ENCODE measurements around the gene CFAP46. TPM values are rescaled to one million over a fixed set of nuclear protein-coding genes. Genes with fewer than 3 reads are reported as not detected.

CFAP46 gene
- total and polyA plus RNA-seq, 10 donors: 0.03 to 1.1 (median 0.12) TPM; not detected in 2

DNA sequence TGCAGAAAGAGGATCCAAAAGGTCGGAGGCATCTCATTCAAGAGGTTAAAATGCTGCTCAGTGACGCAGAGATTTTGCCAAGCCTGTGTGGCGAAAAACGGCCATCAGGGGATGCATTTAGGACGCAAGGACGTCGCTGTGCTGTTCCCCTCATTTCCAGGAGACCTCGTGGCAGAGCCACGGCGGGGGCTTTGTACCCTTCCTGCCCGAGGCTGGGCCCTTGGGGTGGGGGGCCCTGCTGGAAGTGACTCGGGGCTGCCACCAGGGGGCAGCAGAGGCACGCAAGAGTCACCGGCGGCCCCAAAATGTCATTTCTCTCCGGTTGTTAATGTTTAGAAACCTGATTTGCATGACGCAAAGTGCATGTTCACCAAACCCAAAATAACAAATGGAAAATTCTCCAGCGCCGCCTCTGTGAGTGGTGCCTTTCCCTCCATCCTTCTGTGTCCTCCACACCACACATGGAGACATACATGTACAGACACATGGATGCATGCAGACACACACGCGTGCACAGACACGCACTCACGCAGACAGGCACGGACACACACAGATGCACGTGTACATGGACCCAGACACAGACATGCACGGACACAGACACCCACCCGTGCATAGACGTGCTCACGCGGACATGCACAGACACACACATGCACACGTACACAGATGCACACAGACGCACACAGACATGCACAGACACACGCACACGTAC is 105.4 kb downstream of the CFAP46 start:
- peak; percentile 82 for DNase-seq
- Histone ChIP-seq H3K4me3 (no peak overlapping the region), H3K36me3 (no peaks in the 10 kb centered on the region), H3K27ac (no peak overlapping the region), H3K9me3 (peaks cover 0 to 13% (median 10%) of the 10 kb centered on the region in 8 donors), H3K4me1 (peaks cover 3 to 12% (median 9%) of the 10 kb centered on the region in 6 donors), H3K27me3 (replicated peaks in 1 of 7) (peaks cover 0 to 69% (median 36%) of the 10 kb centered on the region in 7 donors)
- TF ChIP-seq, protein P1, sequence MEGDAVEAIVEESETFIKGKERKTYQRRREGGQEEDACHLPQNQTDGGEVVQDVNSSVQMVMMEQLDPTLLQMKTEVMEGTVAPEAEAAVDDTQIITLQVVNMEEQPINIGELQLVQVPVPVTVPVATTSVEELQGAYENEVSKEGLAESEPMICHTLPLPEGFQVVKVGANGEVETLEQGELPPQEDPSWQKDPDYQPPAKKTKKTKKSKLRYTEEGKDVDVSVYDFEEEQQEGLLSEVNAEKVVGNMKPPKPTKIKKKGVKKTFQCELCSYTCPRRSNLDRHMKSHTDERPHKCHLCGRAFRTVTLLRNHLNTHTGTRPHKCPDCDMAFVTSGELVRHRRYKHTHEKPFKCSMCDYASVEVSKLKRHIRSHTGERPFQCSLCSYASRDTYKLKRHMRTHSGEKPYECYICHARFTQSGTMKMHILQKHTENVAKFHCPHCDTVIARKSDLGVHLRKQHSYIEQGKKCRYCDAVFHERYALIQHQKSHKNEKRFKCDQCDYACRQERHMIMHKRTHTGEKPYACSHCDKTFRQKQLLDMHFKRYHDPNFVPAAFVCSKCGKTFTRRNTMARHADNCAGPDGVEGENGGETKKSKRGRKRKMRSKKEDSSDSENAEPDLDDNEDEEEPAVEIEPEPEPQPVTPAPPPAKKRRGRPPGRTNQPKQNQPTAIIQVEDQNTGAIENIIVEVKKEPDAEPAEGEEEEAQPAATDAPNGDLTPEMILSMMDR (IDR thresholded peaks at IDR 0.05 in 8 of 11, conservative IDR thresholded peaks at IDR 0.05 in 3 of 11): peak; percentile 65 to 95 (median 92)
- no peak for TF ChIP-seq POLR2A (IDR thresholded peaks at IDR 0.05)
- TF ChIP-seq POLR2AphosphoS5 (IDR thresholded peaks at IDR 0.05): no peak
- intact Hi-C loops (cut with DNase I; ENCODE audit: low total_unique reads): no loop called here
- 44 to 52% (median 46%) methylated on average over 32 to 34 of the region's 34 CpGs for WGBS, 5 donors

DNA sequence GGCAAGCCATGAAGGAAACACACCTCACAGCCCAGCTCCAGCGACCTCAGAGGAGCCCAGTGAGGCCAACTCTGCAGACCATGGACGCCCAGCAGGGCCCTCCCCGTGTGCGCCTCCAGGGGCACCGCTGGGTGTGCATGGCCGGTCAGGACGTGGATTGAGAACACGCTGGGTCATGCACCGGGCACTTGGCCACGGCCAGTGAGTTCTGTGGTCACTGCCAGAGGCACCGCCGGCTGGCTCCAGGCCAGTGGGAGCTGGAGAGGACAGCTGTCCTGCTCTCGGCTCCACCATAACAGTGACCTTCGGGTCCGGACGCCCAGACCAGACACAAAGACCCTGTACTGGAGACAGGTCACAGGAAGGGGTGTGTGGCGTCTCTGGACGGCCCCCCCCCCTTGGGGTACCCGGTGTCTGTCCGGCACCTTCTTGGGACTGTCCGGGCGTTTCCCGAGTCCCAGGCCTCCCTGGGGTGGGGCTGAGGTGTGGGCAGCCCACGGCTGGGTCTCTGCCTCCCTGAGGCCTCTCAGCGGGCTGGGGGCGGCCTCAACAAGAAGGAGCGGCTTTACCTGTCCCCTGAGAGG is 106.0 kb downstream of the CFAP46 start:
- Histone ChIP-seq H3K36me3 (no peaks in the 10 kb centered on the region), H3K27me3 (replicated peaks in 1 of 7) (peaks cover 0 to 63% (median 36%) of the 10 kb centered on the region in 7 donors), H3K4me1 (peaks cover 3 to 12% (median 9%) of the 10 kb centered on the region in 6 donors), H3K4me3 (no peak overlapping the region), H3K9me3 (peaks cover 0 to 7% (median 3%) of the 10 kb centered on the region in 8 donors), H3K27ac (no peak overlapping the region)
- peak; percentile 76 for DNase-seq
- WGBS, 5 donors: 50 to 70% (median 62%) methylated on average over 15 to 27 of the region's 27 CpGs
- intact Hi-C loops (cut with DNase I; ENCODE audit: low total_unique reads): no loop called here
- TF ChIP-seq POLR2A (IDR thresholded peaks at IDR 0.05) (no peak), POLR2AphosphoS5 (IDR thresholded peaks at IDR 0.05) (no peak)
- TF ChIP-seq, protein P1 (IDR thresholded peaks at IDR 0.05 in 8 of 11, conservative IDR thresholded peaks at IDR 0.05 in 3 of 11): no peak

DNA sequence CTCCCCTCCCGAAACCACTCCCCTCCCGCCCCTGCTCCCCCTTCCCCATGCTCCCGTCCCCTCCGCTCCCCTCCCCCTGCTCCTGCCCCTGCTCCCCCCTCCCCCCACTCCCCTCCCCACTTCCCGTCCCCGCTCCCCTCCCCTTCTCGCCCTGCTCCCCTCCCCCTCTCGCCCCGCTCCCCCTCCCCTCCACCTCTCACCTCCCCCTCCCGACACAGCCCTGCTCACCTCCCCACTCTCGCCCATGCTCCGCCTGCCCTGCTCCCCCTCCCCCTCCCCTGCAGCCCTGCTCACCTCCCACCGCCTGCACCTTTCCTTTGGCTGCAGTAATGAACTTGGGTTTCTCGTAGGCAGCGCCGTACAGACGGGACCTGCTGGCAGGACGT is 106.5 kb downstream of the CFAP46 start:
- intact Hi-C loops (cut with DNase I; ENCODE audit: low total_unique reads): no loop called here
- Histone ChIP-seq H3K36me3 (no peaks in the 10 kb centered on the region), H3K4me1 (peaks cover 3 to 12% (median 9%) of the 10 kb centered on the region in 6 donors), H3K27me3 (replicated peaks in 1 of 7) (peaks cover 0 to 60% (median 36%) of the 10 kb centered on the region in 7 donors), H3K27ac (no peak overlapping the region), H3K9me3 (peaks cover 0 to 2% (median 0%) of the 10 kb centered on the region in 8 donors), H3K4me3 (no peak overlapping the region)
- 47 to 77% (median 62%) methylated on average over 6 to 14 of the region's 18 CpGs for WGBS, 5 donors
- no peak for TF ChIP-seq POLR2A (IDR thresholded peaks at IDR 0.05)
- TF ChIP-seq, protein P1 (IDR thresholded peaks at IDR 0.05 in 8 of 11, conservative IDR thresholded peaks at IDR 0.05 in 3 of 11): no peak
- no peak for TF ChIP-seq POLR2AphosphoS5 (IDR thresholded peaks at IDR 0.05)
- no peak for DNase-seq

Measured in spleen (tissue), 11 donors.